Neural progenitor cell (in vitro differentiated cells): ENCODE data around the gene P2RX4.

Experiments
- EZH2 ChIP-seq: fragments of 200-600 bp; sonication (generic); IDR thresholded peaks from 2 replicates; pipeline ENCODE4 v1.6.1; 2017; ENCODE audit warnings: antibody characterized with exemption, mild to moderate bottlenecking, moderate library complexity
- EZH2phosphoT487 ChIP-seq: fragments of 200-600 bp; sonication (generic); IDR thresholded peaks from 2 replicates; pipeline ENCODE4 v1.6.1; 2017; ENCODE audit warnings: antibody characterized with exemption
- TF ChIP-seq, protein P1 (sequence below): fragments of 200-600 bp; sonication (generic); IDR thresholded peaks from 2 replicates; pipeline ENCODE4 v1.5.1; 2017; ENCODE audit warnings: antibody characterized with exemption, mild to moderate bottlenecking

DNA sequence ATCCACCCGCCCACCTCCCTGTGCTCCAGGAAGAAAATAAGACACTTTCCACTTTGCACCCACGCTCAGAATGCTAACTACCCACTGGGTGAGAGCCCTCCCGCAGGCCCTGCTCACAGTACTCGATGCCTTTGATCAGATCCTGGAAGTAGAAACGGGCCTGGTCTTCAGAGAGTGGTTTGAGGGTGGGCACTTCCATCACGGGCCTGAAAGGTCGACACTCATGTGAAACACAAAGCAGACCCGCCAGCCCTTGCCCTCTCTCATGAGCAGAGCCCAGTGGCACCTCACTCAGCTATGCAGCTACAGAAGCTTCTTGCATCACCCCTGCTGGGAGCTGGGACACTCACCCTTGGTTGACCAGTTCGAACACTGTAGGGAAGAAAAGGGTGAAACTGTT, 45.5 kb downstream of the P2RX4 start:
- TF ChIP-seq, protein P1, sequence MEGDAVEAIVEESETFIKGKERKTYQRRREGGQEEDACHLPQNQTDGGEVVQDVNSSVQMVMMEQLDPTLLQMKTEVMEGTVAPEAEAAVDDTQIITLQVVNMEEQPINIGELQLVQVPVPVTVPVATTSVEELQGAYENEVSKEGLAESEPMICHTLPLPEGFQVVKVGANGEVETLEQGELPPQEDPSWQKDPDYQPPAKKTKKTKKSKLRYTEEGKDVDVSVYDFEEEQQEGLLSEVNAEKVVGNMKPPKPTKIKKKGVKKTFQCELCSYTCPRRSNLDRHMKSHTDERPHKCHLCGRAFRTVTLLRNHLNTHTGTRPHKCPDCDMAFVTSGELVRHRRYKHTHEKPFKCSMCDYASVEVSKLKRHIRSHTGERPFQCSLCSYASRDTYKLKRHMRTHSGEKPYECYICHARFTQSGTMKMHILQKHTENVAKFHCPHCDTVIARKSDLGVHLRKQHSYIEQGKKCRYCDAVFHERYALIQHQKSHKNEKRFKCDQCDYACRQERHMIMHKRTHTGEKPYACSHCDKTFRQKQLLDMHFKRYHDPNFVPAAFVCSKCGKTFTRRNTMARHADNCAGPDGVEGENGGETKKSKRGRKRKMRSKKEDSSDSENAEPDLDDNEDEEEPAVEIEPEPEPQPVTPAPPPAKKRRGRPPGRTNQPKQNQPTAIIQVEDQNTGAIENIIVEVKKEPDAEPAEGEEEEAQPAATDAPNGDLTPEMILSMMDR = no peak
- TF ChIP-seq EZH2phosphoT487 (no peak), EZH2 (no peak)
